GM18520 (cell line): ENCODE results near the gene DPF3.
"Not testable (repeated sequence)": the region's sequence is repeated elsewhere in the genome, so short reads cannot be mapped to it uniquely, and the experiment has no call there.

Source experiments
- ATAC-seq: cut with Tn5 transposase; IDR thresholded peaks from one replicate; pipeline ENCODE4 v1.9.1; 2021; ENCODE audit not compliant: unreplicated experiment

DPF3 gene

GRCh38 chr14:72881543-72881942 is 12.4 kb downstream of the DPF3 start:
- ATAC-seq = no peak

- no peak for ATAC-seq
These were observed 13.1 kb downstream of the DPF3 start for GRCh38 chr14:72880820-72881219.

GRCh38 chr14:72880164-72880563 is 13.7 kb downstream of the DPF3 start:
- no peak for ATAC-seq

GRCh38 chr14:72879431-72879830 is 14.5 kb downstream of the DPF3 start:
- no peak for ATAC-seq

- no peak for ATAC-seq
These were observed 15.2 kb downstream of the DPF3 start for GRCh38 chr14:72878746-72879145.

- ATAC-seq = no peak
These were observed 17.2 kb downstream of the DPF3 start for GRCh38 chr14:72876710-72877063.

- ATAC-seq = no peak
These were observed 17.7 kb downstream of the DPF3 start for GRCh38 chr14:72876005-72876709.

GRCh38 chr14:72870878-72871277 is 23.0 kb downstream of the DPF3 start:
- not testable (repeated sequence) for ATAC-seq

- ATAC-seq = no peak
These were observed 24.2 kb downstream of the DPF3 start for GRCh38 chr14:72869407-72870329.

- ATAC-seq = no peak
These were observed 25.4 kb downstream of the DPF3 start for GRCh38 chr14:72868500-72868899.

GRCh38 chr14:72864712-72865365 is 29.1 kb downstream of the DPF3 start:
- no peak for ATAC-seq

GRCh38 chr14:72863216-72864006 is 30.5 kb downstream of the DPF3 start:
- ATAC-seq = peak; percentile 68

GRCh38 chr14:72856530-72857266 is 37.2 kb downstream of the DPF3 start:
- ATAC-seq = no peak

- ATAC-seq = no peak
These were observed 38.0 kb downstream of the DPF3 start for GRCh38 chr14:72855913-72856312.

GRCh38 chr14:72852194-72852593 is 41.7 kb downstream of the DPF3 start:
- ATAC-seq = no peak

- no peak for ATAC-seq
These were observed 42.3 kb downstream of the DPF3 start for GRCh38 chr14:72851635-72852034.

GRCh38 chr14:72850360-72850759 is 43.5 kb downstream of the DPF3 start:
- no peak for ATAC-seq

- no peak for ATAC-seq
These were observed 44.7 kb downstream of the DPF3 start for GRCh38 chr14:72849222-72849621.

- no peak for ATAC-seq
These were observed 46.2 kb downstream of the DPF3 start for GRCh38 chr14:72847721-72848120.

- no peak for ATAC-seq
These were observed 48.2 kb downstream of the DPF3 start for GRCh38 chr14:72845683-72846082.
